Right atrium auricular region (tissue), 2 donors: ENCODE measurements around the gene F3. TPM values are rescaled to one million over a fixed set of nuclear protein-coding genes. Genes with fewer than 3 reads are reported as not detected.
A peak's percentile ranks its signal among the peaks of the same experiment; 100 is the strongest.

Experiments
- DNase-seq: peaks from one replicate; pipeline ENCODE4 v3.0.0-alpha.2; 2019; ENCODE audit warnings: low spot score
- H3K27ac ChIP-seq, 2 donors: fragments of 200-600 bp; sonication (generic); 1 replicate in 1 of 2; 2 replicates in 1 of 2; pipeline ENCODE4 v1.5.1; 2016 to 2019
- H3K27me3 ChIP-seq, 2 donors: fragments of 200-600 bp; sonication (generic); one replicate each; pipeline versions ENCODE4 v1.5.1 to v1.6.0; 2017 to 2019
- H3K36me3 ChIP-seq: fragments of 200-600 bp; sonication (generic); one replicate; pipeline ENCODE4 v1.5.1; 2016
- H3K4me1 ChIP-seq, 2 donors: fragments of 200-600 bp; sonication (generic); one replicate each; pipeline versions ENCODE4 v1.5.1 to v1.6.0; 2017 to 2019
- H3K4me3 ChIP-seq, 2 donors: fragments of 200-600 bp; sonication (generic); 1 replicate in 1 of 2; 2 replicates in 1 of 2; pipeline ENCODE4 v1.5.1; 2017 to 2019; ENCODE audit warnings: mild to moderate bottlenecking in 1 of 2, moderate library complexity in 1 of 2
- H3K9me3 ChIP-seq, 2 donors: fragments of 200-600 bp; sonication (generic); one replicate each; pipeline ENCODE4 v1.5.1; 2019
- total RNA-seq, 2 donors: library from RNA; depleted of rRNA; stranded (reverse); fragments of >200 nt; gene quantifications; one replicate each; pipeline ENCODE4 v1.1.0, GENCODE V29; 2016
- TF ChIP-seq, protein P1 (sequence below), 2 donors: fragments of 200-600 bp; sonication (generic); IDR thresholded peaks; one replicate each; pipeline ENCODE4 v1.5.1; 2019; ENCODE audit warnings: antibody characterized with exemption in 2 of 2

F3 gene
- total RNA-seq, 2 donors from 2014 or later, result 25.6 to 29.5 TPM

DNA sequence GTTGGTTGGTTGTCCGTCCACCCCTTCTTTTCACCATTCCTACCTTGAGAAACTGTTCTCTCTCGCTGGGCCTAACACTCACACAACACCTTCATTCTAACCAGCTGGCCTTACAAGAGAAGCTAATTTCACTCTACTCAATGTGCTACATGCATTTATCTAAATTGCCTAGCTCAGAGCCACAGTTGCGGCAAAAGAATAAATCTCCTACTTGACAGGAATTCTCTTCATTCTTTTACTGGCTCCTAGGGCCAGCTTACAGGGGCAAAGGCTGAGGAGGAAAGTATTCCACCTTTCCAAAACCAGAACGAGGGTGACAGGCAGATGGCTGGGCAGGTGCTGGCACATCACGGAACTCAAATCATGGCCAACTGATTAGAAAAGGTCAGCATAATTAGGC, 6.5 kb downstream of the F3 start:
- H3K4me1 ChIP-seq, result peaks cover 0 to 27% of the 10 kb centered on the region in 2 donors
- no peaks in the 10 kb centered on the region for H3K9me3 ChIP-seq
- H3K27me3 ChIP-seq, result no peaks in the 10 kb centered on the region
- peak overlapping the region; percentile 36 to 97 for H3K27ac ChIP-seq
- H3K36me3 ChIP-seq, result peaks cover 42% of the 10 kb centered on the region
- DNase-seq, result no peak
- H3K4me3 ChIP-seq, result no peak overlapping the region
- TF ChIP-seq, protein P1, sequence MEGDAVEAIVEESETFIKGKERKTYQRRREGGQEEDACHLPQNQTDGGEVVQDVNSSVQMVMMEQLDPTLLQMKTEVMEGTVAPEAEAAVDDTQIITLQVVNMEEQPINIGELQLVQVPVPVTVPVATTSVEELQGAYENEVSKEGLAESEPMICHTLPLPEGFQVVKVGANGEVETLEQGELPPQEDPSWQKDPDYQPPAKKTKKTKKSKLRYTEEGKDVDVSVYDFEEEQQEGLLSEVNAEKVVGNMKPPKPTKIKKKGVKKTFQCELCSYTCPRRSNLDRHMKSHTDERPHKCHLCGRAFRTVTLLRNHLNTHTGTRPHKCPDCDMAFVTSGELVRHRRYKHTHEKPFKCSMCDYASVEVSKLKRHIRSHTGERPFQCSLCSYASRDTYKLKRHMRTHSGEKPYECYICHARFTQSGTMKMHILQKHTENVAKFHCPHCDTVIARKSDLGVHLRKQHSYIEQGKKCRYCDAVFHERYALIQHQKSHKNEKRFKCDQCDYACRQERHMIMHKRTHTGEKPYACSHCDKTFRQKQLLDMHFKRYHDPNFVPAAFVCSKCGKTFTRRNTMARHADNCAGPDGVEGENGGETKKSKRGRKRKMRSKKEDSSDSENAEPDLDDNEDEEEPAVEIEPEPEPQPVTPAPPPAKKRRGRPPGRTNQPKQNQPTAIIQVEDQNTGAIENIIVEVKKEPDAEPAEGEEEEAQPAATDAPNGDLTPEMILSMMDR (IDR thresholded peaks at IDR 0.05), result no peak

- H3K36me3 ChIP-seq, result peaks cover 50% of the 10 kb centered on the region
- no peak overlapping the region for H3K4me3 ChIP-seq
- no peak overlapping the region for H3K27ac ChIP-seq
- peaks cover 0 to 22% of the 10 kb centered on the region in 2 donors for H3K4me1 ChIP-seq
- H3K27me3 ChIP-seq, result no peaks in the 10 kb centered on the region
- no peaks in the 10 kb centered on the region for H3K9me3 ChIP-seq
- no peak for DNase-seq
- TF ChIP-seq, protein P1 (IDR thresholded peaks at IDR 0.05), result no peak
These were observed 9.5 kb downstream of the F3 start for GRCh38 chr1:94532077-94532476.

DNA sequence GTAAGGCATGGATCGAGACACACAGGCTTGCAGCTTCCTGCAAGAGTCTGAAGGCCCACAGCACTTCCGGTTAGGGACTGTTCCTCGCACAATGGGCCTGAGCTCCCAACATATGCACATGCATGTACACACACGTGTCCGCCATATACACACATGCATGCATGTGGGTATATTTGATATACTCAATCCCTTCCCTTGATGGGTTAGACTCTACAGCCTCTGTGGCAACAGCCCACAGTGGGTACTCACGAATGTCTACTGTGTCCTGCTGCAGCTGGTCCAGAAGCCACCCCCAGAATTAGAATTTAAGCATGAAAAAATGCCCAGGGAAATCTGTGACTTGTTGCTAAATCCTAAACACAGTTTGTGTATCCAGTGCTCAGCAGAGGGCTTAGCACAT, 9.9 kb downstream of the F3 start:
- TF ChIP-seq, protein P1 (IDR thresholded peaks at IDR 0.05), result no peak
- H3K4me3 ChIP-seq, result no peak overlapping the region
- DNase-seq, result no peak
- H3K4me1 ChIP-seq, result peaks cover 0 to 21% of the 10 kb centered on the region in 2 donors
- no peak overlapping the region for H3K27ac ChIP-seq
- H3K36me3 ChIP-seq, result peaks cover 50% of the 10 kb centered on the region
- H3K9me3 ChIP-seq, result no peaks in the 10 kb centered on the region
- no peaks in the 10 kb centered on the region for H3K27me3 ChIP-seq

DNA sequence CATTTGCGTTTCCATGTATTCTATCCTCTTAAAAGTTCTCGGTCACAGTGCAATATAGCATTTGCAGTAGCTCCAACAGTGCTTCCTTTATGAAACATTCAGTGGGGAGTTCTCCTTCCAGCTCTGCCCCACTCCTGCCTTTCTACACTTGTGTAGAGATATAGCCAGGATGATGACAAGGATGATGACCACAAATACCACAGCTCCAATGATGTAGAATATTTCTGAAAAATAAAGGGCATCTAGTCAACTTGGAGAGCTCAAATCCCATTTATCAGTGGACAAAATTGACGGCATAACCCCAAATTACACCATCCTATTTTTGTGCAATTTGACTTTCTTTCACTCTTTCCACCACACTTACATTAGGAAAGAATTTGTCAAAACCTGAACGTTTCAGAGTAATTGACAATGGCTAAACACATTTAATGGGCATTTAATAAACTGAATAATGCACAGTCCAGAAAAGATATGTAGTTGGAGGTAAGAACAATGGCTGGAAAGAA, 11.1 kb downstream of the F3 start:
- H3K9me3 ChIP-seq, result no peaks in the 10 kb centered on the region
- H3K36me3 ChIP-seq, result peaks cover 50% of the 10 kb centered on the region
- H3K4me3 ChIP-seq, result no peak overlapping the region
- peaks cover 0 to 11% of the 10 kb centered on the region in 2 donors for H3K4me1 ChIP-seq
- TF ChIP-seq, protein P1 (IDR thresholded peaks at IDR 0.05), result no peak
- DNase-seq, result no peak
- no peaks in the 10 kb centered on the region for H3K27me3 ChIP-seq
- H3K27ac ChIP-seq, result no peak overlapping the region

DNA sequence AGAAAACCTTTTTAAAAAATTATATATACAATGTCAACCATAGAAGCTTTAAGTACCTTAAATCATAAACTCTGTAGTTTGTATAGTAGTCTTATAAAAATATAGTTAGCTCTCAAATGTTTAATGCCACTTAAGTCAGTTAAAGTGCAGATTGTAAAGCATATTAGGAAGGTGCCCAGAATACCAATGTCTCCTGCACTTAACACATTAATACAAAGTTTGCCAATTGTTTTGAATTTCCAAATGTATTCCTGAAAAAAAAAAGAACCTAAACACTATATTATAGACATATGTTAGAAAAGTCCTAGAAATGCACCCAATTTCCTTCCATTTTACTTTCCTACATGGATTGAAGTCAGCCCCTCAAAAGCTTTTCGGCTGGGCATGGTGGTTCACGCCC, 12.1 kb downstream of the F3 start:
- TF ChIP-seq, protein P1 (IDR thresholded peaks at IDR 0.05), result no peak

DNA sequence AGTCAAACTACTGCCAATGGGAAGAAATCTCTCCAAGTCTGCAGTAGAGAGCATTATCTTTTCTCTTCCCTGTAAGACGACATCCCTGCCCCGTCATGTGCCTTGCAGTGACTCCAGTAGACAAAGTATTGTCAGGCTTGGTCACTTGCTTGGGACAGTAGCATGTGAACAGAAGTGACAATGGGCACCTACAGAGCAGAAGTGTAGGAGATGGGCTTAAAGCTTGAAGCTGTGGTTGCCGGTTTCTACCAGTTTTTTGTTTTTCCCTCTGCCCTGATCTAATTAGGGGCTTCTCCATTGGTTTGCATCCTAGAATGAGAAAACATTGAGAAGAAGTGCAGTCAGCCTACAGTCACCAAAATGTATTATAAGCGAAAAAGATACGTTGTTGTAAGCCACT, 12.7 kb downstream of the F3 start:
- Histone ChIP-seq H3K4me1 (peaks cover 0 to 11% of the 10 kb centered on the region in 2 donors), H3K9me3 (no peaks in the 10 kb centered on the region), H3K4me3 (no peak overlapping the region), H3K36me3 (peaks cover 37% of the 10 kb centered on the region), H3K27me3 (no peaks in the 10 kb centered on the region), H3K27ac (no peak overlapping the region)
- no peak for DNase-seq
- TF ChIP-seq, protein P1 (IDR thresholded peaks at IDR 0.05), result no peak

More for the DNA sequence above, 12.1 kb downstream of the F3 start:
- DNase-seq, result no peak
- Histone ChIP-seq H3K4me3 (no peak overlapping the region), H3K4me1 (peaks cover 0 to 11% of the 10 kb centered on the region in 2 donors), H3K9me3 (no peaks in the 10 kb centered on the region), H3K27me3 (no peaks in the 10 kb centered on the region), H3K36me3 (peaks cover 42% of the 10 kb centered on the region), H3K27ac (no peak overlapping the region)
